ENCODE results near the gene NTNG1.

DNA sequence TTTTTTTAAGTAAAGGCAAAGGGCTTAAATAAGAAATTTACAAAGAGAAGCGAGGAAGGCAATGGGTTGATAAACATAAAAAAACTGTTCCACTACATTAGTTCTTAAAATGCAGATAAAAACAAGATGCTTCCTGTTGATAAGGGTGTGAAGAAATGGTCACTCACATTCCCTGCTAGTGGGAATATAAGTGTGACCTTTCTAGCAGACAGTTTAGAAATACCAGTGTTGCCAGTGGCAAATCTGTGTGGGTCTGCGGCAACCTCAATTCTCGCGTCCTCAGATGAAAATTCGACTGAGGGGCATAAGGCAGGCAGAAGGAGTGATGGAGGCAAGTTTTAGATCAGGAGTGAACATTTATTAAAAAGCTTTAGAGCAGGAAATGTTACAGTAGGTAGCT is 151.1 kb downstream of the NTNG1 start:
- TF ChIP-seq, protein P1, sequence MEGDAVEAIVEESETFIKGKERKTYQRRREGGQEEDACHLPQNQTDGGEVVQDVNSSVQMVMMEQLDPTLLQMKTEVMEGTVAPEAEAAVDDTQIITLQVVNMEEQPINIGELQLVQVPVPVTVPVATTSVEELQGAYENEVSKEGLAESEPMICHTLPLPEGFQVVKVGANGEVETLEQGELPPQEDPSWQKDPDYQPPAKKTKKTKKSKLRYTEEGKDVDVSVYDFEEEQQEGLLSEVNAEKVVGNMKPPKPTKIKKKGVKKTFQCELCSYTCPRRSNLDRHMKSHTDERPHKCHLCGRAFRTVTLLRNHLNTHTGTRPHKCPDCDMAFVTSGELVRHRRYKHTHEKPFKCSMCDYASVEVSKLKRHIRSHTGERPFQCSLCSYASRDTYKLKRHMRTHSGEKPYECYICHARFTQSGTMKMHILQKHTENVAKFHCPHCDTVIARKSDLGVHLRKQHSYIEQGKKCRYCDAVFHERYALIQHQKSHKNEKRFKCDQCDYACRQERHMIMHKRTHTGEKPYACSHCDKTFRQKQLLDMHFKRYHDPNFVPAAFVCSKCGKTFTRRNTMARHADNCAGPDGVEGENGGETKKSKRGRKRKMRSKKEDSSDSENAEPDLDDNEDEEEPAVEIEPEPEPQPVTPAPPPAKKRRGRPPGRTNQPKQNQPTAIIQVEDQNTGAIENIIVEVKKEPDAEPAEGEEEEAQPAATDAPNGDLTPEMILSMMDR (conservative IDR thresholded peaks at IDR 0.05; ENCODE audit: low read length), result no peak
- no peak for TF ChIP-seq EZH2phosphoT487 (IDR thresholded peaks at IDR 0.05; ENCODE audit: borderline replicate concordance, low read depth, low read length)
